Progenitor cell of endocrine pancreas (in vitro differentiated cells): Measurements from ENCODE around the gene AQP2. TPM values are rescaled to one million over a fixed set of nuclear protein-coding genes. Genes with fewer than 3 reads are reported as not detected.

Experiments
- DNase-seq: peaks from one replicate; pipeline ENCODE4 v3.0.0; 2021; ENCODE audit warnings: low spot score; ENCODE audit not compliant: unreplicated experiment
- H3K27ac Mint-ChIP-seq: 2 replicates; pipeline ENCODE4 v1.8.0; 2021; ENCODE audit warnings: mild to moderate bottlenecking, moderate library complexity, mixed read lengths
- H3K27me3 Mint-ChIP-seq: 2 replicates; pipeline ENCODE4 v1.8.0; 2021; ENCODE audit warnings: mixed read lengths
- H3K36me3 Mint-ChIP-seq: 2 replicates; pipeline ENCODE4 v1.8.0; 2022; ENCODE audit warnings: mixed read lengths; ENCODE audit not compliant: insufficient read depth
- H3K4me1 Mint-ChIP-seq: 2 replicates; pipeline ENCODE4 v1.8.0; 2021; ENCODE audit warnings: low read depth, mixed read lengths
- H3K4me3 Mint-ChIP-seq: 2 replicates; pipeline ENCODE4 v1.8.0; 2021; ENCODE audit warnings: low read depth, mild to moderate bottlenecking, moderate library complexity, mixed read lengths
- H3K9me3 Mint-ChIP-seq: 2 replicates; pipeline ENCODE4 v1.8.0; 2021; ENCODE audit warnings: low read depth, mixed read lengths
- CTCF ChIP-seq: fragments of 200-600 bp; sonication (generic); IDR thresholded peaks from one replicate; pipeline ENCODE4 v1.5.0; 2021; ENCODE audit warnings: antibody characterized with exemption, mild to moderate bottlenecking; ENCODE audit not compliant: unreplicated experiment
- total RNA-seq: library from RNA; stranded (reverse); gene quantifications from 2 replicates; pipeline ENCODE4 v1.2.1, GENCODE V29; 2021

AQP2 gene
- total RNA-seq, 1 donor from 2014 or later = 1.0 TPM

DNA sequence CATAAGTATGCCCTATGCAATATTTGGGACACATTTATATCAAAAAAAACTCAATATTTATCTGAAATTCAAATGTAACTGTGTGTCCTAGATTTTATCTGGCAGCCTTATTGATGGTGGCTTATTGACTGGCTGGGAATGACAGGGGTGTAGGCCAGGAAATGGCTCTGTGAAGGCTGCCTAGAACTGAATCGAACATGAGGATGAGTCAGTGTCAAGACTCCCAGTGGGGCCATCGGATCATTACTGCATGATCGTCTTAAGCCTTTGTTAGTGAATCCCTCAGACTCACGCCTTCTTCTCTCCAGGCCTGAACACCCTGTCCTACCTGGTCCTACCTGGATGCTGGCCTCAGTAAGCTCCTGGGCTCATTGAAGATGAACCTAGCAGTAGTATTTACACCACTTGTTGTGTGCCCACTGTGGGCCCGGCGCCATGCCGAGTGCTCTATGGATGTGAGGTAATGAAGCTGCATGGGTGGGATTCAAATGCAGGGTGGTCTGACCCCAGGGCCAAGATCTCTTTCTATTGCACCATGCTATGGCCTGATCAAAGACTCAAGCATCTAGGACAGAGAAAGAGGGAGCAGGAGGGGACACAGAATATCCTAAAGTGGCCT lies 25.8 kb upstream of the AQP2 start:
- peaks cover 1% of the 10 kb centered on the region for H3K4me1 Mint-ChIP-seq
- TF ChIP-seq CTCF = no peak
- no peaks in the 10 kb centered on the region for H3K36me3 Mint-ChIP-seq
- peaks cover 14% of the 10 kb centered on the region for H3K27me3 Mint-ChIP-seq
- no peak overlapping the region for H3K4me3 Mint-ChIP-seq
- no peaks in the 10 kb centered on the region for H3K9me3 Mint-ChIP-seq
- H3K27ac Mint-ChIP-seq = no peak overlapping the region
- no peak for DNase-seq

- DNase-seq = no peak
- no peak overlapping the region for H3K27ac Mint-ChIP-seq
- peaks cover 15% of the 10 kb centered on the region for H3K27me3 Mint-ChIP-seq
- no peaks in the 10 kb centered on the region for H3K9me3 Mint-ChIP-seq
- no peak overlapping the region for H3K4me3 Mint-ChIP-seq
- H3K36me3 Mint-ChIP-seq = no peaks in the 10 kb centered on the region
- H3K4me1 Mint-ChIP-seq = peaks cover 1% of the 10 kb centered on the region
- TF ChIP-seq CTCF = no peak
Observed at GRCh38 chr12:49925433-49926204, 24.9 kb upstream of the AQP2 start.

GRCh38 chr12:49928471-49928870 lies 22.1 kb upstream of the AQP2 start:
- H3K4me1 Mint-ChIP-seq = no peaks in the 10 kb centered on the region

DNA sequence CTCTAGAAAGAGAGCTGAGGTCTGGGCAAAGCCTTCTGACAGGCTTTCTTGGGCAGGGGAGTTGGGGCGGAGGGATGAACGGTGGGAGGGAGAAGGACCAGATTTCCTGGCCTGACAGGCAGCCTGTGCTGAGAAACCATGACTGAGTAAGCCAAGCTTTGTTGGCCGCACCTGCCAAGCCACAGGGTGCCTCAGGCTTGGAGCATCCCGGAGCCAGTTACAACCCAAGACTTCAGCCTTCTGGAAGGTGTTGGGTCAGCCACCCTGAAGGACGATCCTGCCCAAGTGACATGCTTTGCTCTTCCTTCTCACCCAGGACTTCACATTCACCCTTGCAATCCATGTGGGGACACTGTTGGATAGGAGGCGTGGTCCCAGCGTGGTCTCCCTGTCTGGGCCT lies 21.0 kb upstream of the AQP2 start:
- Mint-ChIP-seq H3K27me3 (peaks cover 10% of the 10 kb centered on the region), H3K4me3 (no peak overlapping the region), H3K4me1 (peaks cover 3% of the 10 kb centered on the region), H3K9me3 (peaks cover 2% of the 10 kb centered on the region), H3K27ac (no peak overlapping the region), H3K36me3 (no peaks in the 10 kb centered on the region)
- no peak for TF ChIP-seq CTCF
- no peak for DNase-seq

More at GRCh38 chr12:49928471-49928870, 22.1 kb upstream of the AQP2 start:
- DNase-seq = no peak
- H3K9me3 Mint-ChIP-seq = no peaks in the 10 kb centered on the region
- H3K4me3 Mint-ChIP-seq = no peak overlapping the region
- H3K36me3 Mint-ChIP-seq = no peaks in the 10 kb centered on the region
- no peak overlapping the region for H3K27ac Mint-ChIP-seq
- H3K27me3 Mint-ChIP-seq = peaks cover 12% of the 10 kb centered on the region
- TF ChIP-seq CTCF = no peak

- Mint-ChIP-seq H3K4me1 (peaks cover 3% of the 10 kb centered on the region), H3K9me3 (peaks cover 4% of the 10 kb centered on the region), H3K4me3 (no peak overlapping the region), H3K27me3 (peaks cover 10% of the 10 kb centered on the region), H3K27ac (no peak overlapping the region), H3K36me3 (no peaks in the 10 kb centered on the region)
- TF ChIP-seq CTCF = no peak
- no peak for DNase-seq
Observed at GRCh38 chr12:49930515-49931288, 19.8 kb upstream of the AQP2 start.
